Ecto neural progenitor cell (in vitro differentiated cells): ENCODE measurements around the gene DCAF8.
A peak's percentile ranks its signal among the peaks of the same experiment; 100 is the strongest.

Experiments used
- DNase-seq: peaks from one replicate; pipeline ENCODE4 v3.0.0-alpha.2; 2018; ENCODE audit warnings: low spot score

Gene DCAF8

GRCh38 chr1:160261556-160261892 is 825 bp downstream of the DCAF8 start:
- DNase-seq, result no peak

- DNase-seq, result no peak
These were observed 1.7 kb downstream of the DCAF8 start for GRCh38 chr1:160260406-160261382.

- no peak for DNase-seq
These were observed 4.1 kb downstream of the DCAF8 start for GRCh38 chr1:160258177-160258798.

- DNase-seq, result no peak
These were observed 4.8 kb downstream of the DCAF8 start for GRCh38 chr1:160257411-160258015.

- no peak for DNase-seq
These were observed 5.8 kb downstream of the DCAF8 start for GRCh38 chr1:160256396-160257046.

DNA sequence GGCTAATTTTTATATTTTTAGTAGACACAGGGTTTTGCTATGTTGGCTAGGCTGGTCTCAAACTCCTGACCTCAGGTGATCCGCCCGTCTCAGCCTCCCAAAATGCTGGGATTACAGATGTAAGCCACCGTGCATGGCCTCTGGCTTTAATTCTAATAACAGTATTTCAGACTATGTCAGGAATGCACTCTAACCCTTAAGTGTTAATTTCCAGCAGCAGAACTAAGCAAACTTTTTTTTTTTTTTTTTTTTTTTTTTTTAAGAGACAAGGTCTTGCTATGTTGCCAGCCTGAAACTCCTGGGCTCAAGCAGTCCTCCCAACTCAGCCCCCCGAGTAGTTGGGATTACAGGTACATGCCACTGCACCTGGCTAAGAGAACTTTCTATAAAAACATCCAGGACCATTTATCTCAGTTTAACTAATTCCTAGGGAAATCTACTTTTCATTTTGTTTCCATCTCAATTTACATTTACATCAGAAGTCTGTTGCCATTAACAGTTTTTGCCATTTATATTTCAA is 6.5 kb downstream of the DCAF8 start:
- no peak for DNase-seq

DNA sequence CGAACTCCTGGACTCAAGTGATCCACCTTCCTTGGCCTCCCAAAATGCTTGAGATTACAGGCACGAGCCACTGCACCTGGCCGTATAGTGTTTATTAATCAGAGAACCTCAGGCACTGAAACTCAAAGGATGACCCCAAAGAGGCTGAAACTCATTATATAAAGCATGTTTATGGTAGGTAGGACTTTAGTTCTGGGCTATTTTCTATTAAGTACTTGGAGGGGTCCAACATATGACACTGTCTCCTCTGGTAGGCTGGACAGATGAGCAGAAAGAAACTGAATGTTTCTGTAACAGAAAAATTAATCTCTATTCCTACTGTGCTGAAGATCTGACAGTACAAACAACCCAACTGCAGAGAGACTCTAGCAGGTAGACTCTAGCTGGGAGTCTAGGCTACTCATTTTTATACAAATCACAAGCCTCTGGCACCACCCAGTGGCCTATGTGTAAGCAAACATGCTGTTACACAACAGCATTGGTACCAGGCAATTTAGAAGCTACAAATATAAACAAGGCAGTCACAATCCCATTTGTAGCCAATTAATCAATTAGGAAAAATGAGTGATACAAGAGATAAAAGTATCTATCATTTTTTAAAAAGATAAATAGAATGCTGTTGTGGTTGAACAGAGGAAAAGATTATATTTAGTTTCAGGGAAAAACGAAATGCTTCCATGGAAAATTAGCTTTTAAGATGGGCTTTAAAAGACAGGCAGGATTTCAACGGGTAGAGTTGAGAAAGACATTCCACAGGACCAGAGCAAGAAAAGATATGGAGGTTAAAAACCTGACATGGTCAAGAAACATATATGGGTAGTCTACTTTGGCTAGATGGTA is 10.4 kb downstream of the DCAF8 start:
- peak; percentile 58 for DNase-seq

DNA sequence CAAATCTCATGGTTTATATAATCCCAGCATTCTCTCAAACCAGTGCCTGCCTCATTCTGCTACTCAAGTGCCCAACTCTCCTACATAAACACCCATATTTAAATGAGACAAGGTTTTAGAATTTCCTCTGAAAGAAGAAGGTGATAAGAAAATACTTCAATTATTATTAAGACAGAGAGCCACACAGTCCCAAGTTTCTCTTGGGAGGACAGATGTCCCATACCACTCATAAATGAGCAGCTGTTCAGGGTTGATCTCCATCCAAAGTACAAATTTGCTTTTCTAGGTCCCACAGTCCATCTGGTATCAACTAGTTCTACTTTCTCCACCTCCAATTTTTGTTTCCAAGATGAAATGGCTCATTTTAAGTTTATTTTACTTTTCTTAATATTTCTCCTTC is 11.3 kb downstream of the DCAF8 start:
- no peak for DNase-seq

DNA sequence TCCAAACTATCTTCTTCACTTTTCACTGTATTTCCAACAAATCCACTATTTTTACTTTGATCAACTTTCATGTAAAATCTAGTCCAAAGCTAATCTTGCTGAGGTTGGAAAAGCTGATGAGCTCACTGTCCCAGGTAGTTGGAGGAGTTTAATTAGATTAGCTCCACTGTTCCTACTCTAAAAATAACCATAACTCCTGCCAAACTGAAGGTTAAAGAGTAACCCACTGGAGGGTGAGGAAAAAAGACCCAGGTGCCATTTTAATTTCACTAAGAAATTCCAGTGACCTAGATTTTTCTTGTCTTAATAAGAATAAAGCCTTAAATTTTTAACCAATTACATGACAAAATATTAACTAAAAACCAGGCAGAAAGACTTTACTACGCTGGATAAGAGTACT is 15.3 kb downstream of the DCAF8 start:
- DNase-seq, result no peak

DNA sequence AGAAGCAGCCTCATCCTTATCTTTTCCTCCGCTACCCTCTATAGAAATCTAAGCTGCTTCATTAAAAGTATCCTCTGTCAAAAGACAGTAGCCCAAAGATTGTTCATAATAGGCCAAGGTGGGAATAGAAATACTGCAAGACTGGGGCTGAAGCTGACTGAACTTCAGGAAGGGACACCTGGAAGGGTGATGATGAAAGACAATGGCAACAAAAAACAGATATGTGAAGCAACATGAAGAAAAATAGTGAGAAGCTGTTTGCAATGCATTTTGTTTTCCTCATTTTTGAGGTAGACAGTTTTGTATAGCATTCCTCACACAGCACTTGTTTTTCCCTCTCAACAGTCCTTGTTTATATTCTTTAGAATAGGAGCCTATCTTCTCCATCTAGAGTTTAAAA is 16.9 kb downstream of the DCAF8 start:
- no peak for DNase-seq

DNA sequence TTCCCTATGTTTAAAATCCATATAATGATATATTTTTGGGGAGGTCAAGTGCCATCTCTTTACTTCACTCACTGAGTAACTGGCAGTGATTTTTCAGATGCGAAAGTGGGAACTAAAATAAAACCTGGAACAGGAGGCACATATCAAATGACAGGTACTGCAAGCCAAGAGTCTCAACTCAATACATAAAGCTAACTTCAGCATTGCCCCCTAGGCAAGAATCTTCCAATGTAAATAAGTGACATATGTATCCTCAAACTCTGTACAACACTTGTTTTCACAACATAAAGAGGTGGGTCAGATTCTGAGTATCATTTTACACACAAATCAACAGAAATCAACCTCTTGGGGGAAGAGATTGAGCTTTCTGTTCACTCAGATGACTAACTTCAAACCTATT is 18.1 kb downstream of the DCAF8 start:
- no peak for DNase-seq

DNA sequence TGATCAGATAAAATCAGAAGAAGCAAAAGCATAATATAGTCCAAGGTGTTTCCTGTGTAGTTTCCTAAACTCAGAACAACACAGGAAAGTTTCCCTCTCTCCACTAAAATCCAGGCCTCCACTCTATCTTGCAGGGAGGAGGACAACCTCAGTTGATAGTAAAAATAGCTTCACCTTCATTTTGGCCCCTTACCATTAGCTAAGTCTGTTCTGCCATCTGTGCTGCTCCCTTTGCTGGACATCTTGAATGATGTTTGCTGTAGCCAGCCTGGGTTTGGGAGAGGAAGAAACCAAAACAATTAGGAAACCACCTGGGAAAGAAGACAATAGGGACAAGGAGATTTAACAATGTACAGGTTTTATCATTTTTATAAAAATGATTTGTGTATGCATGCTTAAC is 18.6 kb downstream of the DCAF8 start:
- no peak for DNase-seq

DNA sequence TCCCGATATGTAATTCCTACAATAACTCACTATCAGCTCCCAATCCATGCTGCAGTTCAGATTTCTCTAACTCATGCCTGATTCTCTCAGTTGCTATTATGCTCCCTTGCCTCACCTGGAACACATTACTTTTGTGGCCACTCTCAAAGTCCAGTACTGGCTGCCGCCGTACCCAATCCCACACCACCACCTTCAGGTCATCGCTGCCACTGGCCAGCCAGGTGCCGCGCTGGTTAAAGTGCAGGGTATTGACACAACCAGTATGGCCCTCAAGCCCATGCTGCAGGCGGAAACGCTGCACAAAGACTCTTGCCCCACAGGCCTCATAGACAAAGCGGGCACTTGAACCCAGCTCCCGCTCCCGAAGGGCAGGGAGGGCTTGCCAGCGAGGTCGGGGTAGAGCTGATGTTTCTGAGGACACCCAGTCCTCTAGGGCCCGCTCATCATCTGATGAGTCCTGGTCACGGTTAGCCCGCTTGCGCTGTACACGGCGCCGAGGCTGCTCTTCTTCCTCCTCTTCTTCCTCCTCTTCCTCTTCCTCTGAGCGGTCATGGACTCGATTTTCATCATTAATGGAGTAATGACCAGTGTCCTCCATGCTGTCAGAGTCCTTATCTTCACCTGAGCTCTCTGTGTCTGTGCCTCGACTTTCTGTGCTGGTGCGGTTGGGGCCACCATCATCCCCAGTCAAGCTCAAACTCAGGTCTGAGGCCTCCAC is 22.6 kb downstream of the DCAF8 start:
- DNase-seq, result no peak

GRCh38 chr1:160238408-160238807 is 23.9 kb downstream of the DCAF8 start:
- DNase-seq, result no peak

DNA sequence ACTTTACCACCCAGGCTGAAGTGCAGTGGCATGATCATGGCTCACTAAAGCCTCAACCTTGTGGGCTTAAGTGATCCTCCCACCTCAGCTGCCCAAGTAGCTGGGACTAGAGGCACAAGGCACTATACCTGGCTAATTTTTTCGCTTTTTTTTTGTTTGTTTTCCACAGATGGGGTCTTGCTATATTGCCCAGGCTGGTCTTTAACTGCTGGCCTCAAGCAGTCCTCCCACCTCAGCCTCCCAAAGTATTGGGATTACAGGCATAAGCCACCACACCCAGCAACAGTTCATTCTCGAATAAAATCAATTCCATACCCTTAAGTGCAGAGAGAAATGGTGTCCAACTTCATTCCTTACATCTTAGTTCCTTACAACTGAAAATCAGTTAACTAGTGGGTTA is 24.8 kb downstream of the DCAF8 start:
- no peak for DNase-seq

GRCh38 chr1:160236806-160237205 is 25.5 kb downstream of the DCAF8 start:
- DNase-seq, result no peak

DNA sequence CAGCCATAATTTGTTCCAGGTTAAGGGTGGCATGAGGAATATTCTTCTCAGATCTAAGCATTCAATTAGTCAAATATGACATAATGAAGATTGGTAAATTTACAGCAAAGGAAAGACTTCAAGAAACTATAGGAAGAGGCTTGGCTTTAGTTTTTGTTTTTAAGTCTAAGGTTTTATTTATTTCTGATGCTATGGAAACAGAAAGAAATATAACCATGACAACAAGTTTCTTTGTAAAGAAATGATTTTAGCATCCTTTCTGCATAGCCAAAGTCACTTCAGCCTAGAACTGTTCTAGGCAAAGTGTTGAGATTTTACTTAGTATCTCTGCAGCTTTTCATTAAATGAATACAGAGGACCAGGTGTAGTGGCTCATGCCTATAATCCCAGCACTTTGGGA is 29.4 kb downstream of the DCAF8 start:
- no peak for DNase-seq

DNA sequence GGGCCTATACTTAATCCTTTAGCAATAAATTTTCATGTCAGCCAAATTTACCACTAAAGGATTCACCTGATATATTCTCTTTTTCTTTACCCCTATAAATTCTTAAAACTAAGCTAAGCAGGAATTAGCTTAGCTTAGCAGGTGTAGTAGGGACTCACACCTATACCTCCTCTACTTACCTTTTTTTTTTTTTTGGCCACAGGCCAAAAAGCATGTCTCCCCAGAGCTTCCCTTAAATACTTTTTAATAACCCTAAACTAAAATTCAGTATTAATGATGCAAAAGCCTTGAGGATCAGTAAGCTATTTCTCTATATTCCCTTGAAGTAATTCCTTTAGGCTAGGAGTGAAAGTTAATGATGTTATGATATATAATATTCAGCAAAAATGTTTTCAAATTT is 33.9 kb downstream of the DCAF8 start:
- no peak for DNase-seq

DNA sequence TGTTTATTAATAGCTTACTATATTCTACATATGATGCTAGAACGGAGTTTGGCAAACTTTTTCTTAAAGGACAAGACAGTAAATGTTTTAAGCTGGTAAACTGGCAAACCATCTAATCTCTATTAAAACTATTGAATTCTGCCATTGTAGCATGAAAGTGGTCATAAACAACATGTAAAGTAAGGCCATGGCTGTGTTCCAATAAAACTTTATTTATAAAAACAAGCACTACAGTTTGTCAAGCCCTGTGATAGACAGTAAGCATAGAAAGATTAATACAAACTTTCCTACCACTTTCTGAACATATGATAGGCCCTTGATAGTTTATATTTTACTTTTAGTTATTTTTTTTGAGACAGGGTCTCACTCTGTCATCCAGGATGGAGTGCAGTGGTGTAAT is 34.8 kb downstream of the DCAF8 start:
- DNase-seq, result no peak

DNA sequence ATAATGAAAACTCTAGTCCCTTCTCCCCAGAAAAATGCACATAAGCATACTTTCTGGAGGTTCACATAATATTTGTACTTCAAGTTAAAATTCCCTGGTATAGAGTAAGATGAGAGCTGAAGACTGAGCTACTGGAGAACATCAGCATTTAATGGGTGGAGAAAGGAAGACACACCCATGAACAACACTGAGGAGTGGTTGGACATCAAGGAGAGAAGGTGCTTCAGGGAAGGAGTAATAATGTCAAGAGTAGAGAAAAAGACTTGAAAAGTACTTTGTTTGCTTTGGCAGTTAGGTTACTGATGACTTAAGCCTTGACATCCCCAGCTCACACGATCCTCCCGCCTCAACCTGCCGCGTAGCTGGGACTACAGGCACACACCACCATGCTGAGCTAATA is 35.3 kb downstream of the DCAF8 start:
- no peak for DNase-seq

DNA sequence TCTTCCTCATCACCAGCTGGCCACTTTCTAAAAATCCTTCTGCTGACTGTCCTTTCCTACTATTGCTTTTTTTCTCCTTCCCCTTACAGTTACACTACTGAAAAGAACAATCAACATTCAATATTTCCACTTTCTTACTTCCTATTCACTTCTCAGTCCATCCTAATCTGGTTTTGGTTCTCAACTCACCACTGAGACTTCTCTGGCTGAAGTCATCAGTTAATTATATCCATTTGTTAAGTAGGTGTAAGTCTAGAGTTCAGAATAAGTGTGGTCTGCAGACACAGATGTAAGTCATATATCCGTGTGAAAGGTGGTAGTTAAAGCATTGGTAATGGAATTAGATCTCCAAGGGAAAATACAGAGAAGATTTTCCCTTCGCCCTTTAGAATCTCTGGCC is 35.7 kb downstream of the DCAF8 start:
- DNase-seq, result no peak
